ENCODE measurements around the gene THRA. TPM values are rescaled to one million over a fixed set of nuclear protein-coding genes. Genes with fewer than 3 reads are reported as not detected.

The THRA gene
- total RNA-seq, 1 donor from 2014 or later: 37.0 TPM

DNA sequence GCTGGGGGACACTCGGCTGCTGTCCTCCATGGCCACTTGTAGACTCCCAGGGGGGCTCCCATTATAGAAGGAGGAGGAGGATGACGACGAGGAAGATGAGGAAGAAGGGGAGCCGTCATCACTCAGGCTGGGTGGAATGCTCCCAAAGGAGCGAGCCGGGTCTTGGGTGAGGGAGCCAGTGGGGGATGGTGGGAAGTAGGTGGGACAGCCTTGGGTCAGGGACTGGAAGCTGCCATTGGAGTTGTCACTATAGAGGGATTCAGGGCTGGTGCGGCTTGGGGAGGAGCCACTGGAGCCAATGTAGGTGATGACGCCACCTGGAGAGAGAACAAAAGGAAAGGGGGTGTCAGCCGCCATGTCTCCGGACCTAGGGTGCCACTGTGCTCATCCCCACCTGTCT is 34.3 kb downstream of the THRA start:
- Mint-ChIP-seq H3K27me3 (peaks cover 3% of the 10 kb centered on the region), H3K36me3 (peaks cover 7% of the 10 kb centered on the region), H3K27ac (no peak overlapping the region), H3K4me1 (ENCODE audit: unreplicated experiment) (peaks cover 34% of the 10 kb centered on the region), H3K9me3 (no peaks in the 10 kb centered on the region), H3K4me3 (no peak overlapping the region)
- TF ChIP-seq, protein P1, sequence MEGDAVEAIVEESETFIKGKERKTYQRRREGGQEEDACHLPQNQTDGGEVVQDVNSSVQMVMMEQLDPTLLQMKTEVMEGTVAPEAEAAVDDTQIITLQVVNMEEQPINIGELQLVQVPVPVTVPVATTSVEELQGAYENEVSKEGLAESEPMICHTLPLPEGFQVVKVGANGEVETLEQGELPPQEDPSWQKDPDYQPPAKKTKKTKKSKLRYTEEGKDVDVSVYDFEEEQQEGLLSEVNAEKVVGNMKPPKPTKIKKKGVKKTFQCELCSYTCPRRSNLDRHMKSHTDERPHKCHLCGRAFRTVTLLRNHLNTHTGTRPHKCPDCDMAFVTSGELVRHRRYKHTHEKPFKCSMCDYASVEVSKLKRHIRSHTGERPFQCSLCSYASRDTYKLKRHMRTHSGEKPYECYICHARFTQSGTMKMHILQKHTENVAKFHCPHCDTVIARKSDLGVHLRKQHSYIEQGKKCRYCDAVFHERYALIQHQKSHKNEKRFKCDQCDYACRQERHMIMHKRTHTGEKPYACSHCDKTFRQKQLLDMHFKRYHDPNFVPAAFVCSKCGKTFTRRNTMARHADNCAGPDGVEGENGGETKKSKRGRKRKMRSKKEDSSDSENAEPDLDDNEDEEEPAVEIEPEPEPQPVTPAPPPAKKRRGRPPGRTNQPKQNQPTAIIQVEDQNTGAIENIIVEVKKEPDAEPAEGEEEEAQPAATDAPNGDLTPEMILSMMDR (conservative IDR thresholded peaks at IDR 0.05): no peak
- DNase-seq (ENCODE audit: extremely low spot score, unreplicated experiment): no peak

DNA sequence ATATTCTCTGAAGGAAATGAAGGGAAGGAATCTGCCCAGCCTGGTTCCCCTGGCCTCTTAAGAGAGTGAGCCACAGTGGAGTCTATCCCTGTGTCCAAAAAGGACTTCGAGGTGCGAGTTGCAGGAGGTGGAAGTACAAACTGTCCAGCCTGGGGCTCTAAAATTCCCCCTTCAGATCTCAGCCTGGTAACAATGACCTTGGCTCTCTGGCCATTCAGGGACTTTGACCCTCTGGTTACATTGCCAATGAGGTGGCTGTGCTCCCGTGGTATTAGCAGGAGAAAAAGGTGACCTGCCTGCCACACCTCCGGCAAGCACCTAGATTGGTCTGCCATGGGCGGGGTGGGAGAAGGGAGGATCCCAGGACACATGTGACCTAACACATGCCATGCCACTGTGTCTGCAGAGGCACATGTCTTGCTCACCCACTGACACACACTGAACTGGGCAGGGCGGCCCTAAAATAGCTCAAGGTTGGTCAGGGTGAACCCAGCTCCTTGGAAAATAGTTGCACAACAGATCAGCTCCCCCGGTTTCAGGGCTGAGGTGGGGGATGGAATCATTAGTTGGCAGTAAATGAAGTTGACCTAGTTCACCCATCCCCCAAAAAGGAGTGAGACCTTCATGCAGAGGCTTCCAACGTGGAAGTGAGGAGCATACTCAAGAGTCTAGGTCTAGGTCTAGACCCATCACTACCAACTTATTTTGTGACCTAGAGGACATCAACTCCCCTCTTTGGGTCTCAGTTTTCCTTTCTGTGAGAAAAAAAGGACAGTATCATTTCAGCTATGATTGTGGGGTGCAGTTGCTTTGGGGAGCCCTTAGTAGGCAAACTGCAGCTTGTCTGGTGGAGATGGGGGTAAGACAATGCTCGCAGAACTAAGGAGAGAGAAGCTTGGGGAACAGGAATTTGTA is 35.4 kb downstream of the THRA start:
- Mint-ChIP-seq H3K4me1 (ENCODE audit: unreplicated experiment) (peaks cover 34% of the 10 kb centered on the region), H3K27ac (peak overlapping the region; percentile 96), H3K27me3 (peaks cover 3% of the 10 kb centered on the region), H3K9me3 (no peaks in the 10 kb centered on the region), H3K4me3 (peak overlapping the region; percentile 93), H3K36me3 (peaks cover 7% of the 10 kb centered on the region)
- TF ChIP-seq, protein P1 (conservative IDR thresholded peaks at IDR 0.05): no peak
- no peak for DNase-seq (ENCODE audit: extremely low spot score, unreplicated experiment)

DNA sequence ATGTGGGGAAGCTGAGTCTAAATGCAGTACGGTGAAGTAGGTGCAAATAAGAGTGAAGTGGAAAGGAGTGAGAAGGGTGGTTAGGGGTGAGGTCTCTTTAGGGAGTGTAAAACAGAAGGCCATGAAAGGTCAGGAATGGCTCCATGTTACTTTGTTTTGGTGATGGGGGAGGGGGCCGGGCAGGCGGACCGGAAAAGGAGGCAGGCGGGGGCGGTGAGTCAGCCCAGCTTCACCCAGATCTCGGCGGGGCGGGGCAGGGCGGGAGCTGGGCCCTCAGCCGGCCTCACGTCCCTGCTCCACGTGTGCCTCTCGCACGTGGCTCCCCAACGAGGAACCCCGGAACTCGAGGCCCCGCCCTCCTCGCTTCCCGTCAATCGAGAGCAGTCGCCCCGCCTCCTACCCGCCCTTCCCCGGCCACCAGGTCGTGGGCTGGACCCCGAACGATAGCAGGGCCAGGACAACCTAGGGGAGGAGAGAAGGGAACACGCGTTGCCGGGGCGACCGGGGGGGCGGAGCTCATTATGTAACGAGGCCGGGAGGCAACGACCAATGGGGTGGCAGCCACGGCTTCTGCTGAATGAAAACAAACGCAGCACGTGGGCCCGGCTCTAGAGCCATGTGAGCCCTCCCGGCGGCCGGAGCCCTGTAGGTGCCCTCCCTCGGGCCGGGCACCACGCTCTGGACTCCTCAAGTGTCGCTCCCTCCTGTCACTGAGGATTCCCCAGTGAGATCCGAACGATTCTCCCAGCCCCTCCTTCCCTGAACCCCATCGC is 36.3 kb downstream of the THRA start:
- TF ChIP-seq, protein P1 (conservative IDR thresholded peaks at IDR 0.05): no peak
- peak overlapping the region; percentile 93 for H3K4me3 Mint-ChIP-seq
- peaks cover 3% of the 10 kb centered on the region for H3K27me3 Mint-ChIP-seq
- peaks cover 4% of the 10 kb centered on the region for H3K36me3 Mint-ChIP-seq
- DNase-seq (ENCODE audit: extremely low spot score, unreplicated experiment): peak; percentile 92
- peaks cover 40% of the 10 kb centered on the region for H3K4me1 Mint-ChIP-seq (ENCODE audit: unreplicated experiment)
- no peaks in the 10 kb centered on the region for H3K9me3 Mint-ChIP-seq
- peak overlapping the region; percentile 96 for H3K27ac Mint-ChIP-seq

GRCh38 chr17:40099619-40100418 is 37.1 kb downstream of the THRA start:
- Mint-ChIP-seq H3K4me3 (peak overlapping the region; percentile 93), H3K27me3 (peaks cover 3% of the 10 kb centered on the region), H3K9me3 (no peaks in the 10 kb centered on the region), H3K4me1 (ENCODE audit: unreplicated experiment) (peaks cover 46% of the 10 kb centered on the region), H3K27ac (peak overlapping the region; percentile 96), H3K36me3 (peaks cover 4% of the 10 kb centered on the region)
- no peak for DNase-seq (ENCODE audit: extremely low spot score, unreplicated experiment)
- TF ChIP-seq, protein P1 (conservative IDR thresholded peaks at IDR 0.05): no peak

GRCh38 chr17:40100419-40100668 is 37.6 kb downstream of the THRA start, which contains the start of gene NR1D1:
TSS of gene NR1D1 (minus strand) at chr17:40100589. CDS start at chr17:40100094, 495 bp downstream.
- Mint-ChIP-seq H3K9me3 (no peaks in the 10 kb centered on the region), H3K4me3 (peak within 1 kb of the TSS; percentile 93), H3K27me3 (peaks cover 3% of the 10 kb centered on the region), H3K4me1 (ENCODE audit: unreplicated experiment) (peaks cover 49% of the 10 kb centered on the region), H3K36me3 (peaks cover 4% of the 10 kb centered on the region), H3K27ac (peak within 1 kb of the TSS; percentile 96)
- no peak for DNase-seq (ENCODE audit: extremely low spot score, unreplicated experiment)
- TF ChIP-seq, protein P1 (conservative IDR thresholded peaks at IDR 0.05): no peak
